Measurements from ENCODE around the gene TYR. TPM values are rescaled to one million over a fixed set of nuclear protein-coding genes. Genes with fewer than 3 reads are reported as not detected.
"Not testable (repeated sequence)": the region's sequence is repeated elsewhere in the genome, so short reads cannot be mapped to it uniquely, and the experiment has no call there.

The TYR gene
- total RNA-seq, 2 donors from 2014 or later, result not detected

- H3K4me1 Mint-ChIP-seq (ENCODE audit: low read depth); ATAC-seq (replicated peaks in 1 of 2); H3K4me3 Mint-ChIP-seq; H3K9me3 Mint-ChIP-seq; H3K27me3 Mint-ChIP-seq (ENCODE audit: low read depth); H3K36me3 Mint-ChIP-seq (ENCODE audit: insufficient read depth in 2 of 2); H3K27ac Mint-ChIP-seq; DNase-seq: not testable (repeated sequence)
Observed at GRCh38 chr11:89337100-89337650, 159.5 kb downstream of the TYR start.

GRCh38 chr11:89338073-89338472 lies 160.4 kb downstream of the TYR start:
- H3K27ac Mint-ChIP-seq; H3K4me1 Mint-ChIP-seq (ENCODE audit: low read depth); DNase-seq; H3K4me3 Mint-ChIP-seq; H3K9me3 Mint-ChIP-seq; H3K36me3 Mint-ChIP-seq (ENCODE audit: insufficient read depth in 2 of 2); ATAC-seq (replicated peaks in 1 of 2); H3K27me3 Mint-ChIP-seq (ENCODE audit: low read depth): not testable (repeated sequence)

DNA sequence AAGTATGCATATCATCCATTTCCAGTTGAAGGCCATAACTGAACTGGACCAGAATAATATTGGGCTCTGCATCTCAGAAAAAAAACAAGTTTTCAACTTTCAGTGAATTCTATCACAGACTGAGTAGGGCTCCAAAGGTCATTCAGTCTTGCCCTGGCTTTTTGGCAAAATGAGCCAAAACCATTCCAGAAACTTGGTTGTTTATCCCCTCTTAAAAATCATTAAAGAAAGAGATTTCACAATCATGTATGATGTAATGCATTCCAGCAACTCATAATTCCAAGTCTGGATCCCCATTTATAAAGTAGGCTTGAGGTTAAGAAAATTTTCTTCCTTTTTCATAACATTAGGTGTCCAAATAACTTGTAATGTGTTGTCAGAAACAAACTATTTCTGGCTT lies 162.8 kb downstream of the TYR start:
- H3K27ac Mint-ChIP-seq; H3K27me3 Mint-ChIP-seq (ENCODE audit: low read depth); H3K4me1 Mint-ChIP-seq (ENCODE audit: low read depth); H3K9me3 Mint-ChIP-seq; ATAC-seq (replicated peaks in 1 of 2); H3K36me3 Mint-ChIP-seq (ENCODE audit: insufficient read depth in 2 of 2); DNase-seq; H3K4me3 Mint-ChIP-seq: not testable (repeated sequence)

- not testable (repeated sequence) for H3K4me1 Mint-ChIP-seq (ENCODE audit: low read depth); DNase-seq; H3K27ac Mint-ChIP-seq; H3K4me3 Mint-ChIP-seq; H3K27me3 Mint-ChIP-seq (ENCODE audit: low read depth); H3K9me3 Mint-ChIP-seq; ATAC-seq (replicated peaks in 1 of 2); H3K36me3 Mint-ChIP-seq (ENCODE audit: insufficient read depth in 2 of 2)
Observed at GRCh38 chr11:89342880-89343572, 165.4 kb downstream of the TYR start.

Other genes starting within 250 kb of the TYR start
- not detected for gene GRM5, start 111.9 kb upstream of the TYR start, total RNA-seq

Measured in activated T-cell treated with anti-CD3 and anti-CD28 coated beads, Interleukin-2, amount 50 U/mL, for 72 hours (primary cell).